ENCODE results near the gene CNOT1.

DNA sequence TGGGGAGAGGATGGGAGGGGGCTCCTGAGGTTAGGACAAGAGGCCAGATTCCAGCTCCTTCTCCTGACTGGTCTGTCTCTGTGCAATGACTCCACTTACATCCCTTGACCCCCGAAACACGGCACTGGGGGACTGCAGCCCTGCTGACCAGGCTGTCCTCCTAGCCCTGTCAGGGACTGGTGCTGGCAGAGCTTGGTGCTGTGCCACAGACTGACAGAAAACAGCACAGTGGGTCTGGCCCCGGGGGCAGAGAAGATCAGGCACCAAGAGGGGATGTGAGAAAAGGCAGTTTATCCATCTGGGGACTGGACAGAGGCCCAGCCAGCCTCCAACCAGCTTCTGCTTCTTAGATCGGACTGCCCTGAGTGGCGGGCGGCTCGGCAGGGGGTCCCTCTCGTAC is 35.6 kb upstream of the CNOT1 start:
- TF ChIP-seq, protein P1, sequence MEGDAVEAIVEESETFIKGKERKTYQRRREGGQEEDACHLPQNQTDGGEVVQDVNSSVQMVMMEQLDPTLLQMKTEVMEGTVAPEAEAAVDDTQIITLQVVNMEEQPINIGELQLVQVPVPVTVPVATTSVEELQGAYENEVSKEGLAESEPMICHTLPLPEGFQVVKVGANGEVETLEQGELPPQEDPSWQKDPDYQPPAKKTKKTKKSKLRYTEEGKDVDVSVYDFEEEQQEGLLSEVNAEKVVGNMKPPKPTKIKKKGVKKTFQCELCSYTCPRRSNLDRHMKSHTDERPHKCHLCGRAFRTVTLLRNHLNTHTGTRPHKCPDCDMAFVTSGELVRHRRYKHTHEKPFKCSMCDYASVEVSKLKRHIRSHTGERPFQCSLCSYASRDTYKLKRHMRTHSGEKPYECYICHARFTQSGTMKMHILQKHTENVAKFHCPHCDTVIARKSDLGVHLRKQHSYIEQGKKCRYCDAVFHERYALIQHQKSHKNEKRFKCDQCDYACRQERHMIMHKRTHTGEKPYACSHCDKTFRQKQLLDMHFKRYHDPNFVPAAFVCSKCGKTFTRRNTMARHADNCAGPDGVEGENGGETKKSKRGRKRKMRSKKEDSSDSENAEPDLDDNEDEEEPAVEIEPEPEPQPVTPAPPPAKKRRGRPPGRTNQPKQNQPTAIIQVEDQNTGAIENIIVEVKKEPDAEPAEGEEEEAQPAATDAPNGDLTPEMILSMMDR (IDR thresholded peaks at IDR 0.05 in 4 of 5, conservative IDR thresholded peaks at IDR 0.05 in 1 of 5): no peak
- TF ChIP-seq POLR2A (IDR thresholded peaks at IDR 0.05): no peak
